Stimulated activated memory B cell treated with anti-CD40 and anti-IgM and Interleukin-4, amounts not matched to agents 10 μg/mL and 1 μg/mL and 100 μg/mL, for 72 hours (primary cell): ENCODE results near the gene NR4A3.

ENCODE experiments used
- ATAC-seq: fragments of 150-1000 bp; cut with Tn5 transposase; 2 replicates; pipeline ENCODE4 v1.10.0; 2021
- H3K27ac Mint-ChIP-seq: one replicate; pipeline ENCODE4 v1.8.0; 2022; ENCODE audit warnings: mild to moderate bottlenecking, mixed read lengths
- H3K27me3 Mint-ChIP-seq: one replicate; pipeline ENCODE4 v1.8.0; 2022; ENCODE audit warnings: mixed read lengths
- H3K36me3 Mint-ChIP-seq: one replicate; pipeline ENCODE4 v1.8.0; 2022; ENCODE audit warnings: mixed read lengths
- H3K4me1 Mint-ChIP-seq: one replicate; pipeline ENCODE4 v1.8.0; 2022; ENCODE audit warnings: mixed read lengths
- H3K4me3 Mint-ChIP-seq: one replicate; pipeline ENCODE4 v1.8.0; 2022; ENCODE audit warnings: mild to moderate bottlenecking, moderate library complexity, mixed read lengths
- H3K9me3 Mint-ChIP-seq: one replicate; pipeline ENCODE4 v1.8.0; 2022; ENCODE audit warnings: mixed read lengths

NR4A3 gene

DNA sequence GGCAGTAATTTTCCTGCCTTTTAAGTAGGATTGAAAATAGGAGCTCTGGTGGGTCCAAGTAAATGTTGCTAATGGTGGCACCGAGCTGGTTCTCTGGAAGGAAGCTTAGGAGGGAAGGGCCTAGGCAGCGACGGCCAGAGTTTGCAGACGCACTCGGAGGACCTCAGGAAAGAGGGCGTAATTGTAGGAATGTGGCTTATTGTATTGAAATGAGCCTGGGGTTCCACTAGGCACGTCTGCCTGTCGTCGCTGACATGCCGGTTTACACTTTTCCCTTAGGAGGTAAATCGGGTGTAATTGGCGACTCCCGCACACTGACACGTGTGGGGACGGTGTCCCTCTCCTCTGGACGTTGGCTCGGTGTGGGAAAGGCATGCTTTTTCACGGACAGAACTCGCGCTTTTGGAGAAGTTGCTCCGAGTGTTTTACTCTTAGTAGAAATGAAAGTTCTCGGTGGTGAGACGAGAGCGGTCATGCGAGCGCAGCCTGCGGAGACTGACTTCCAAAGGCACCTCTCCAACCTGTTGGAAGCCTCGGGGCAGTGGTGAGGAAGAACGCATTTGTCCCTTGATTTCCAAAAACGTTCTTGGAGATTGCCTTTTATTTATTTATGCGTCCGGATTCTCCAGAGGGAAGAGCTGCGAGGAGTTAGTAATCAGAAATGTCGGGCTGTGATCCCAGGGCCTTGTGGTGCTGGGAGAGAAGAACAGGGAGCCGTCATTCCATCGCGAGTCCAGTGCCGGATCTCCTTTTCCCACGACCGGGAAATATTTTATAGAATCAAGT is 1.3 kb downstream of the NR4A3 start:
- H3K27me3 Mint-ChIP-seq: no peaks in the 10 kb centered on the region
- peak overlapping the region; percentile 95 for H3K4me3 Mint-ChIP-seq
- H3K36me3 Mint-ChIP-seq: peaks cover 63% of the 10 kb centered on the region
- H3K4me1 Mint-ChIP-seq: peaks cover 76% of the 10 kb centered on the region
- no peaks in the 10 kb centered on the region for H3K9me3 Mint-ChIP-seq
- peak overlapping the region; percentile 91 for H3K27ac Mint-ChIP-seq
- no peak for ATAC-seq

- peaks cover 72% of the 10 kb centered on the region for H3K4me1 Mint-ChIP-seq
- H3K36me3 Mint-ChIP-seq: peaks cover 69% of the 10 kb centered on the region
- H3K4me3 Mint-ChIP-seq: peak overlapping the region; percentile 95
- ATAC-seq: no peak
- peak overlapping the region; percentile 91 for H3K27ac Mint-ChIP-seq
- H3K27me3 Mint-ChIP-seq: peaks cover 2% of the 10 kb centered on the region
- H3K9me3 Mint-ChIP-seq: no peaks in the 10 kb centered on the region
Observed at GRCh38 chr9:99823681-99824377, 2.1 kb downstream of the NR4A3 start.

- no peaks in the 10 kb centered on the region for H3K9me3 Mint-ChIP-seq
- H3K36me3 Mint-ChIP-seq: peaks cover 76% of the 10 kb centered on the region
- peak; percentile 1 for ATAC-seq
- H3K27ac Mint-ChIP-seq: peak overlapping the region; percentile 91
- peaks cover 8% of the 10 kb centered on the region for H3K27me3 Mint-ChIP-seq
- peaks cover 75% of the 10 kb centered on the region for H3K4me1 Mint-ChIP-seq
- H3K4me3 Mint-ChIP-seq: peak overlapping the region; percentile 95
Observed at GRCh38 chr9:99824378-99825171, 2.9 kb downstream of the NR4A3 start.

DNA sequence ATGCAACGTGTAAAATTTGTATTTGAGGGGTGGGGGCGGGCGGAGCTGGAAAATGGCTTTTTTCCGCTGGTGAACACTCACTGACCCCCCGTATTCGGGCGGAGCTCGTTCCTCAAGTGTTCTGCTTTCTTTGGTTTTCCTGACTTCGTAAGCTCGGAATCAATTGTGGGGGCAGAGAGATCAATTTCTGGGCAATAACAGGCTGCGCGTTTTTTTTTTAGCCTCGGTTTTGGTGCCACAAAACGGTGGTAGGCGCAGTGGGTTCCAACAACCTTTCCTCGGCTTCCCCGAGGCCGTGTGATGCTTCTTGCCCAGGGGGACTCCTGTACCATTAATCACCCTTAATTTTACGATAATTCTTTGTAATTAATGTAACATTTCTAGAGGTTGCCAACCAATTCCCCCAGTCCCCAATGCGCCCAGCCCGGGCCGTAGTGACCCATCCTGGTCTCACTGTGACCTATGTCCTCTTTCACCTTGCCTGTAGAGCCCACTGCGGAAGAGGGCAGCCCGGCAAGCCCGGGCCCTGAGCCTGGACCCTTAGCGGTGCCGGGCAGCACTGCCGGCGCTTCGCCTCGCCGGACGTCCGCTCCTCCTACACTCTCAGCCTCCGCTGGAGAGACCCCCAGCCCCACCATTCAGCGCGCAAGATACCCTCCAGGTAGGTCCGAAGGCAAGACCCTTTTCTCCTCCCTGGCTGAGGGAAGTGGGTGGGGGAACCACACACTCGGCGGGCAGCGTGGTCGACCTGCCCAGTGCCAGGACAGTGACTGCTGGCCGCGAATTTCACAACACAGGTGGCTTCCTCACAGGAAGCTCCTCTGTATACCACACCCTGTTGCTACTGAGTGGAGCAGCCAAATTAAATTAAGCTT is 3.7 kb downstream of the NR4A3 start:
- Mint-ChIP-seq H3K4me3 (peak overlapping the region; percentile 95), H3K27me3 (peaks cover 8% of the 10 kb centered on the region), H3K4me1 (peaks cover 77% of the 10 kb centered on the region), H3K9me3 (no peaks in the 10 kb centered on the region), H3K36me3 (peaks cover 85% of the 10 kb centered on the region), H3K27ac (peak overlapping the region; percentile 91)
- ATAC-seq: no peak

DNA sequence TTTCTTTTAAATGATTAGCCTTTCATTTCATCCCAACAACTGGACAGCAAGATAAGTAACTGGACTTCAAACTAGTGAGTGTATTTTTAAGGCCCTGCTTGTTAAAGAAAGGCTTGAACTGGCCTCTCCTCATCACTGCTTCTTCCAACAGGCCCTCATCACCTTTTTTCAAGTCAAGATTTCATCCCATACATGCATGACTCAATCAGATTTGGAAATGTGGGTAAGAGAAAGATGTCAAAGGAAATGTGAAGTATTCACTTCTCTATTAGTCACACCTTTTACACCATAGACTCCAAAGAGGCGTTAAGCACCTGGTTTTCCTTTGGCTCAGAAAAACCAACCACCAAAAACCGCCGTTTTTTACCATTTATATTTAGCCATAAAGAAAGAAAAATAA is 4.9 kb downstream of the NR4A3 start:
- Mint-ChIP-seq H3K4me3 (peak overlapping the region; percentile 95), H3K27me3 (peaks cover 8% of the 10 kb centered on the region)

DNA sequence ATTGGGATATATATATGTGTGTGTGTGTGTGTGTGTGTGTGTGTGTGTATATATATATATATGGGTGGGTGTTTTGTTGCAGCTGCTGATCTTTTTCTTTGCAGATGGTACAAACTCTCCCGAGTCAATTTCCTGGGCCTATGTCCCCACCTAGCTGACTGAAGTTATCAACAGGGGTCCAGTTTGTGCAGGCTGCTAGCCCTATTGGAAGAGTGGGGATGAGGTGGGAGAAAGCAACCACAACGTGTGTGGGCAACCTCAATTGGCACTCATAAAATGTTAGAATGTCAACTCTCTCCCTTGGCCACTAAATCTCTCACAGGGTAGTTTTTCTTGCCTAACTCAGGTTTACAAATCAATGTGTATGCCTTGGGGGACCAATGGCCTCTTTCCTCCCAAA is 5.6 kb downstream of the NR4A3 start:
- peaks cover 8% of the 10 kb centered on the region for H3K27me3 Mint-ChIP-seq
- peak overlapping the region; percentile 95 for H3K4me3 Mint-ChIP-seq

More for the DNA sequence above, 4.9 kb downstream of the NR4A3 start:
- no peaks in the 10 kb centered on the region for H3K9me3 Mint-ChIP-seq
- ATAC-seq: no peak
- peaks cover 86% of the 10 kb centered on the region for H3K36me3 Mint-ChIP-seq
- H3K4me1 Mint-ChIP-seq: peaks cover 75% of the 10 kb centered on the region
- peak overlapping the region; percentile 91 for H3K27ac Mint-ChIP-seq

DNA sequence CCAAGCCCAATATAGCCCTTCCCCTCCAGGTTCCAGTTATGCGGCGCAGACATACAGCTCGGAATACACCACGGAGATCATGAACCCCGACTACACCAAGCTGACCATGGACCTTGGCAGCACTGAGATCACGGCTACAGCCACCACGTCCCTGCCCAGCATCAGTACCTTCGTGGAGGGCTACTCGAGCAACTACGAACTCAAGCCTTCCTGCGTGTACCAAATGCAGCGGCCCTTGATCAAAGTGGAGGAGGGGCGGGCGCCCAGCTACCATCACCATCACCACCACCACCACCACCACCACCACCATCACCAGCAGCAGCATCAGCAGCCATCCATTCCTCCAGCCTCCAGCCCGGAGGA is 6.3 kb downstream of the NR4A3 start:
- H3K36me3 Mint-ChIP-seq: peaks cover 74% of the 10 kb centered on the region
- H3K4me3 Mint-ChIP-seq: peak overlapping the region; percentile 95
- H3K27ac Mint-ChIP-seq: no peak overlapping the region
- H3K27me3 Mint-ChIP-seq: peaks cover 8% of the 10 kb centered on the region
- peaks cover 65% of the 10 kb centered on the region for H3K4me1 Mint-ChIP-seq
- H3K9me3 Mint-ChIP-seq: no peaks in the 10 kb centered on the region
- ATAC-seq: no peak

More for the DNA sequence above, 5.6 kb downstream of the NR4A3 start:
- no peak for ATAC-seq
- H3K36me3 Mint-ChIP-seq: peaks cover 80% of the 10 kb centered on the region
- no peaks in the 10 kb centered on the region for H3K9me3 Mint-ChIP-seq
- no peak overlapping the region for H3K27ac Mint-ChIP-seq
- peaks cover 73% of the 10 kb centered on the region for H3K4me1 Mint-ChIP-seq

DNA sequence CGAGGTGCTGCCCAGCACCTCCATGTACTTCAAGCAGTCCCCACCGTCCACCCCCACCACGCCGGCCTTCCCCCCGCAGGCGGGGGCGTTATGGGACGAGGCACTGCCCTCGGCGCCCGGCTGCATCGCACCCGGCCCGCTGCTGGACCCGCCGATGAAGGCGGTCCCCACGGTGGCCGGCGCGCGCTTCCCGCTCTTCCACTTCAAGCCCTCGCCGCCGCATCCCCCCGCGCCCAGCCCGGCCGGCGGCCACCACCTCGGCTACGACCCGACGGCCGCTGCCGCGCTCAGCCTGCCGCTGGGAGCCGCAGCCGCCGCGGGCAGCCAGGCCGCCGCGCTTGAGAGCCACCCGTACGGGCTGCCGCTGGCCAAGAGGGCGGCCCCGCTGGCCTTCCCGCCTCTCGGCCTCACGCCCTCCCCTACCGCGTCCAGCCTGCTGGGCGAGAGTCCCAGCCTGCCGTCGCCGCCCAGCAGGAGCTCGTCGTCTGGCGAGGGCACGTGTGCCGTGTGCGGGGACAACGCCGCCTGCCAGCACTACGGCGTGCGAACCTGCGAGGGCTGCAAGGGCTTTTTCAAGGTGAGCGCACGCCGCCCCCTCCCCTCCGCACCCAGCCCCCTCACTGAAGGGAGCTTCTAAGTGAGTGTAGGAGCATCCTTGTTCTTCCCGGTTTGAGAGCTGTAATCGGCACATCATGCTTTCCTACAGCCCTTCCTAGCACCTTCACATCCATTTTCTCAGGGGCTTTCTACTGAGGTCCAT is 6.9 kb downstream of the NR4A3 start:
- Mint-ChIP-seq H3K36me3 (peaks cover 74% of the 10 kb centered on the region), H3K27ac (peak overlapping the region; percentile 39), H3K27me3 (peaks cover 8% of the 10 kb centered on the region), H3K4me3 (peak overlapping the region; percentile 67), H3K4me1 (peaks cover 61% of the 10 kb centered on the region), H3K9me3 (no peaks in the 10 kb centered on the region)
- no peak for ATAC-seq

GRCh38 chr9:99831857-99832557 is 10.3 kb downstream of the NR4A3 start:
- Mint-ChIP-seq H3K27ac (no peak overlapping the region), H3K27me3 (peaks cover 8% of the 10 kb centered on the region), H3K4me1 (peaks cover 27% of the 10 kb centered on the region), H3K4me3 (no peak overlapping the region), H3K36me3 (peaks cover 67% of the 10 kb centered on the region), H3K9me3 (no peaks in the 10 kb centered on the region)
- no peak for ATAC-seq

DNA sequence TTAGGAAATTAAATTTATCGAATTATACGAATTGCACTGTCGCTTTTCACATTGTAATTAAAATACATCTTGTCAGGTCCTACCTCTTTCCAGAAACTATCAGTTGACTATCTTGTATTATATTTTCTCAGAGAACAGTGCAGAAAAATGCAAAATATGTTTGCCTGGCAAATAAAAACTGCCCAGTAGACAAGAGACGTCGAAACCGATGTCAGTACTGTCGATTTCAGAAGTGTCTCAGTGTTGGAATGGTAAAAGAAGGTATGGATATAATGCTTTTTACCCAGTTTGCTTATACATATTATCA is 10.8 kb downstream of the NR4A3 start:
- peaks cover 8% of the 10 kb centered on the region for H3K27me3 Mint-ChIP-seq
- H3K4me1 Mint-ChIP-seq: peaks cover 22% of the 10 kb centered on the region
- no peak for ATAC-seq
- no peak overlapping the region for H3K4me3 Mint-ChIP-seq
- no peaks in the 10 kb centered on the region for H3K9me3 Mint-ChIP-seq
- no peak overlapping the region for H3K27ac Mint-ChIP-seq
- H3K36me3 Mint-ChIP-seq: peaks cover 62% of the 10 kb centered on the region

GRCh38 chr9:99833735-99834134 is 12.1 kb downstream of the NR4A3 start:
- H3K4me1 Mint-ChIP-seq: peaks cover 15% of the 10 kb centered on the region
- no peak overlapping the region for H3K4me3 Mint-ChIP-seq
- H3K36me3 Mint-ChIP-seq: peaks cover 58% of the 10 kb centered on the region
- peak; percentile 54 for ATAC-seq
- no peak overlapping the region for H3K27ac Mint-ChIP-seq
- H3K9me3 Mint-ChIP-seq: no peaks in the 10 kb centered on the region
- peaks cover 7% of the 10 kb centered on the region for H3K27me3 Mint-ChIP-seq

- ATAC-seq: no peak
- no peak overlapping the region for H3K4me3 Mint-ChIP-seq
- no peaks in the 10 kb centered on the region for H3K9me3 Mint-ChIP-seq
- H3K27me3 Mint-ChIP-seq: no peaks in the 10 kb centered on the region
- peaks cover 56% of the 10 kb centered on the region for H3K36me3 Mint-ChIP-seq
- no peak overlapping the region for H3K27ac Mint-ChIP-seq
- peaks cover 8% of the 10 kb centered on the region for H3K4me1 Mint-ChIP-seq
Observed at GRCh38 chr9:99834474-99834873, 12.8 kb downstream of the NR4A3 start.

- no peak overlapping the region for H3K27ac Mint-ChIP-seq
- H3K36me3 Mint-ChIP-seq: peaks cover 56% of the 10 kb centered on the region
- H3K9me3 Mint-ChIP-seq: no peaks in the 10 kb centered on the region
- H3K27me3 Mint-ChIP-seq: no peaks in the 10 kb centered on the region
- H3K4me3 Mint-ChIP-seq: no peak overlapping the region
- no peak for ATAC-seq
- peaks cover under 1% of the 10 kb centered on the region for H3K4me1 Mint-ChIP-seq
Observed at GRCh38 chr9:99835142-99835541, 13.5 kb downstream of the NR4A3 start.

DNA sequence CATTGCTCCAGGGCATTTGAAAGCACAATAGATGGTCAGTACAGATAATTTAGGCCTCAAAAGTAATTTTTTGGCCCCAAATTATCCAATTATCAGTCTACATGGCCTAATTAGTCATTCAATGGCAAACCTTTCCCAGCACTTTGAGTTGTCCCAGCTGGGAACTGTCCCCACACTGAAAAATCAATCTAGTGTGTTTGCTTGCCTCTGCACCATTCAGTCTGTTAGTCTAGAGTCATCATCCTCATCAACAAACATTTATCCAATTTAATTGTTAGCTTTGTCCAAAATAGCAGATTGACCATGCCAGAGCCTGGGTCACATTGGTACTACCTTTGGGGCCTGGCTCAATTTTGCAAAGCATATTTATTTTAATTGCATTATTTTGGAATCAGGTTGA is 13.9 kb downstream of the NR4A3 start:
- no peak overlapping the region for H3K27ac Mint-ChIP-seq
- no peak for ATAC-seq
- no peak overlapping the region for H3K4me3 Mint-ChIP-seq
- no peaks in the 10 kb centered on the region for H3K9me3 Mint-ChIP-seq
- peaks cover 55% of the 10 kb centered on the region for H3K36me3 Mint-ChIP-seq
- H3K4me1 Mint-ChIP-seq: no peaks in the 10 kb centered on the region
- H3K27me3 Mint-ChIP-seq: no peaks in the 10 kb centered on the region
